Stimulated activated CD8-positive, alpha-beta memory T cell treated with anti-CD3 and anti-CD28 coated beads, Interleukin-15, amount 100 ng/mL, for 48 hours (primary cell): Measurements from ENCODE around the gene FBXL5.

ENCODE experiments used
- DNase-seq, 2 donors: peaks; one replicate each; pipeline ENCODE4 v3.0.0-alpha.2; 2020; ENCODE audit warnings: low read depth in 2 of 2

The FBXL5 gene

DNA sequence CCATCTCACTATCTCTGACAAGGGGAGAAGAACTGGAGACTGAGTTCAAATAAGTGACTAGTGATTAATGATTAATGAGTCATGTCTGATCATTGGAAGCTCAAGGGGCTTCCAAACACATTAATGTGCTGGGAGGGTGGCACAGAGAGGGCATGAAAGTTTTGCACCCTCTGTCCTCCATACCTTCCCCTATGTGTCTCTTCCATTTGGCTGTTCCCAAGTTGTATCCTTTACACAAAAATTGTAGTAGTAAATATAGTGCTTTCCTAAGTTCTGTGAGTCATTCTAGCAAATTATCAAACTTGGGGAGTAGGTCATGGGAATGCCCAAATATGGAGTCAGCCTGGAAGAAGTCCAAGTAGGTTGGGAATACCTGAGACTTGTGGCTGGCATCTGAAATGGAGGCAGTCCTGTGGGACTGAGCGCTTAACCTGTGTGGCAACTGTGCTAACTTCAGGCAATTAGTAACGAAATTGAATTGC is 22.4 kb upstream of the FBXL5 start:
- DNase-seq: no peak

DNA sequence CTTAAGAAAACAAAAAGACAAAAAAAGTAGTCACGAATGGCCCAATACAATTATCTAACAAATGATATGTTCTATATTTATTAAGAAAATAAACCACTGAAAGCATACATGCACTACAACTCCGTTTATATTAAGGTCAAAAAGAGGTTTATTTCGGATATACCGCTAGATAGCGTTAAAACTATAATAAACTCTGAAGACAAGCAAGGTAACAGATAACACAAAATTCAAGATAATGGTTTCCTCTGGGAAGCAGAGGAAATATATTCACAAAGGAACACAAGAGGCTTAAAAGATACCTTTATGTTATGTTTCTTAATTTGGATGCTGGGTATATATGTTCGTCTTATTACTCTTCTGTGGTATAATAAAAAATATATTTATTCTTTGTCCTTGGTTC is 21.7 kb upstream of the FBXL5 start:
- no peak for DNase-seq

DNA sequence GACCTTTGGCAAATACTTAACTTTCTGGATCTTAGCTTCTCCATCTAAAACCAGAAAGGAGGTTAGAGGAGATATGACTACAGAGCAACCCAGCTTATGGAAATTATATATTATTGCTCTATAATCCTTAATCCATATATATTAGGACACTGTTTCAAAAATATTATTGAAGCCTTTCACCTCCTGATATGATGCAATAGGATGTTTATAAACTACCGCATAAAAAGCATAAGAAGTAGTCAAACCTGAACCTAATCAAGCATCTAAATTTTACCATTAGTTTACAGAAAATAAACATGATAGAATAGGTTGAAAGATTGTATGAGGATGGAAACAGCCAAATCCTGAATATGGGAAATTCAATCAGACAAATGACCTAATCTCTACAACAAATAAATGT is 20.9 kb upstream of the FBXL5 start:
- DNase-seq: no peak

GRCh38 chr4:15675356-15675755 is 20.2 kb upstream of the FBXL5 start:
- DNase-seq: no peak

DNA sequence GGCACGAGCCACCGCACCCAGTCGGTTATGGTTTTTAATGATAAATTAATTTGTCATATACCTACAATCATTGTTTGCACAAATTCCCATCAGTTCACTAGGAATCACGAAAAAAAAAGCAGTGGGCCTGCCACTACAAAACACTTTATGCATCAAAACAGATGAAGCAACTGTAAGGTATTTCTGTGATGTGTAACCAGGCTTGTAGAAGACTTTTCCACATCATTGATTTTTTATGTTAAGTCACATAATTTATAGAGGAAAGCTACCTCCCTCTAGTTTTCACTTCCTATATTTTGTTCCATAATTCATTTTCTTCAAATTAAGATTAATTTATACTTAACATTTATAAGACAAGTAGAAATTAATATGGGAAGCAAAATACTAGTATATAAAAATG is 19.8 kb upstream of the FBXL5 start:
- no peak for DNase-seq

- DNase-seq: no peak
Measured at GRCh38 chr4:15674046-15674445, 18.9 kb upstream of the FBXL5 start.

- no peak for DNase-seq
Measured at GRCh38 chr4:15673337-15673736, 18.2 kb upstream of the FBXL5 start.

DNA sequence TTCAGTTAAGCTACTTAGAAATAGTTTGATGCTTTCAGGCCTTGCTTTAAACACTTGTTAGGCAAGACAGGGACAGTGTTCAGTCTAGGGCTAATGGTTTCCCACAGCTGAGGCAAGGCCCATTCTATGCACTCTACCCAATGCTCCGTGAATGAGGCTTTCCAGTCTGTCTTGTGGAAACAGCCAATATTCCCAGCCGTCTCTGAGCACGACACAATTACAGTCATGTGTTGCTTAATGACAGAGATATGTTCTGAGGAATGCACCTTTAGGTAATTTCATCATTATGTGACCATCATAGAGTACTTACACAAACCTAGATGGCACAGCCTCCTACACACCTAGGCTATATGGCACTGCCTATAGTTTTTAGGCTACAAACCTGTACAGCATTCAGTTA is 16.9 kb upstream of the FBXL5 start:
- DNase-seq: no peak

- DNase-seq: no peak
Measured at GRCh38 chr4:15670576-15670975, 15.4 kb upstream of the FBXL5 start.

- no peak for DNase-seq
Measured at GRCh38 chr4:15668566-15669435, 13.6 kb upstream of the FBXL5 start.

GRCh38 chr4:15667006-15667405 is 11.8 kb upstream of the FBXL5 start:
- no peak for DNase-seq

DNA sequence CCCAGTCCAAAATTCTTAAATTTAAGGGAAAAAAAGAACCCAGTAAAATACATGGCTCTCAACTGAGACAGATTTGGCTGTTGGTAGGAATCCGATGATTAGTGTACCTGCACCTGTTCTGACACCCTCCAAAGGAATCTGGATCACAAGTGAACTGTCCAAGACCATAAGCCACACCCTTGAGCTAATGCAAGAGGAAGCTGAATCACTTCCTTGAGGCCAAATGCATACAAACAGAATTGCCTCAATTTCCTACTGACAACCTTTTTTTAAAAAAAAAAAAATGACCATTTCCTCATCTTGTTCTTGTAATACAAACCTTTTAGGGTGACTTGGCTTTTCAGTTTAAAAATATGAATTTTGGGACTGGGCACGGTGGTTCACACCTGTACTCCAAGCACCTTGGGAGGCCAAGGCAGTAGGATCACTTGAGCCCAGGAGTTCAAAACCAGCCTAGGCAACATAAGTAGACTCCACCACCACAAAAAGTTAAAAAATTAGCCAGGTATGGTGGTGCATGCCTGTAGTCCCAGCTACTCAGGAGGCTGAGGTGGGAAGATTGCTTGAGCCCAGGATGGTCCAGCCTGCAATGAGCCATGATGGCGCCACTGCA is 10.7 kb upstream of the FBXL5 start:
- DNase-seq: no peak

DNA sequence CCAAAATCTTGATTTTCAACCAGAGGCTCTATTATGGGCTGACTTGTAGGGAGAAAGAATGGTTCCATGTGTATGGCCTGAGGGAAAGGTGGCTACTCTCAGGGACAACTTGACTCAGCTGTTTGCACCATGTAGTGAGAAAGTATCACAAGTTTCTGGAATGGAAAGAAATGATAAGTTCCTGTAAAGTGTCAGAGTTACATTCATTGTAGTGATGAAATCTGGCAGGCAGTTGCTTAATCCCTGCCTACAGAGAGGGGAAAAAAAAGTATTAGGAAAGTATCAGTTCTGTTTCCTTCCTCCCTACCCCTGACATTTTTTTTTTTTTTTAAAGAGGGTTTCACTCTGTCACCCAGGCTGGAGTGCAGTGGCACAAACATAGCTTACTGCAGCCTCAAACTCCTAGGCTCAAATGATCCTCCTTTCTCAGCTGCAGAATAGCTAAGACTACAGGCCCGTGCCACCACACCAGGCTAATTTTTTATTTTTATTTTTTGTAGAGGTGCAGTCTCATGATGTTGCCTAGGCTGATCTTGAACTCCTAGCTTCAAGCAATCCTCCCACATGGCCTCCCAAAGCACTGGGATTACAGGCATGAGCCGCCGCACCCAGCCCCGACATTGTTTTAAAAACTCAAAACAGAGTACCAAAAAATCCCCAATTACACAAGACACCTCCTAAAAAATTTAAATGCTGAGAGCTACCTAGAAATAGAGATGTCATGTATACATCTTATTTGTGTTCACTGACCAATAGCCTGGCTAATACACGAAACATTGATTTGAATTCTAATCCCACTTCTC is 4.8 kb upstream of the FBXL5 start:
- DNase-seq: no peak

DNA sequence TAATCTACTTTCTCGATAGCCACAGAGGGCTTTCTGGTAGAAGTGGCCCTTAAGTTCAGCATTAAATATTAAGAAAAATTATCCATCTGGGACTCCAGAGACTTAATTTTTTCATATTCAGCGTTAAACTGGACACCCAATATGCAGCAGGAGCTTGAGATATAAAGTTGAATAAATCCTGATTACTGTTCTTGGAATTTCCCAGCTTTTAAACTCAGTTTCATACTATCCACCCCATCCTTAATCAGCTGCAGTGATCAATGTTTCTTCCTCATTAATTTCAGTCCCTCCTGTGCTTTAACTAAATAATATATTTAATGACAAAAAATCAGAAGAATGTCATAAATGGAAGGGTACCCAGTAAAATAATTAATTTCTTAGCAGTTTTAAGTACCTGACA is 3.6 kb upstream of the FBXL5 start:
- no peak for DNase-seq

GRCh38 chr4:15658136-15658770 is 3.1 kb upstream of the FBXL5 start:
- no peak for DNase-seq

DNA sequence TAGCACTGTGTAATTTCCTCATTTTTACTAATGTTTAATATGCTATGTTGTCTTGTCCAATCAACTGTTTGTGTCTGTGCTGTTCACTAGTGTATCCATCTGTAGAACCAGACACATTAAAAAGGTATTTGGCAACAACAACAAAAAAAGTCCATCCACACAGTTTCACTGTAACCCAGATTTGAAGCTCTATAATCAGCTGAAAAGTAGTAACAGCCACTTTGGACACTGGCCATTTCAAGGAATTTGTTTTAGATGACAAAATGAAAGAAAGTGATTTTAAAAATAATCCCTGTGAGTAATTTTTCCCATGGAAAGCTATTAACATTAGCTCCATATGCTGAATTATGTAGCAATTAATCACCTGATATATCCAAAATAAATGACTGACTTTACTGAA is 2.2 kb upstream of the FBXL5 start:
- no peak for DNase-seq

DNA sequence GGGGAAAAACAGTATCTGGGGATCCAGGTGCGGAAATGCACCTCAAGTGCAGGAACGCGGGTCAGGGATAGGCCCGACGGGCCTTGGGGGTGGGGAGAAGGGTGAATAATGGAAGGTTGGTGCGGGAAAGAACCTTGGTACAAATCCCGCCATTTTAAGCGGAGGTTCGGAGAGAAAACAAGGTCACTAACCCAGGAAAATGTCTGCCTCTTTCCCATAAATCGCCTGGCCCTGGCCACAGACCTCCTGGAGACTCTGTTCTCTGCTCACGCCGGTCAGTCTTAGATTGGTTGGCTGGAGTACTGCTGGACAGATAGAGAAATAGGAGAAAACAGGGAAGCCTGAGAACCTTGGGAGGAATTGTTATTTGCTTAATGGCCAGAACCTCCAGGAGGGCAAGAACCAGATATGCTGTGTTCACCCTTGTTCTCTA is 897 bp upstream of the FBXL5 start:
- DNase-seq: no peak

DNA sequence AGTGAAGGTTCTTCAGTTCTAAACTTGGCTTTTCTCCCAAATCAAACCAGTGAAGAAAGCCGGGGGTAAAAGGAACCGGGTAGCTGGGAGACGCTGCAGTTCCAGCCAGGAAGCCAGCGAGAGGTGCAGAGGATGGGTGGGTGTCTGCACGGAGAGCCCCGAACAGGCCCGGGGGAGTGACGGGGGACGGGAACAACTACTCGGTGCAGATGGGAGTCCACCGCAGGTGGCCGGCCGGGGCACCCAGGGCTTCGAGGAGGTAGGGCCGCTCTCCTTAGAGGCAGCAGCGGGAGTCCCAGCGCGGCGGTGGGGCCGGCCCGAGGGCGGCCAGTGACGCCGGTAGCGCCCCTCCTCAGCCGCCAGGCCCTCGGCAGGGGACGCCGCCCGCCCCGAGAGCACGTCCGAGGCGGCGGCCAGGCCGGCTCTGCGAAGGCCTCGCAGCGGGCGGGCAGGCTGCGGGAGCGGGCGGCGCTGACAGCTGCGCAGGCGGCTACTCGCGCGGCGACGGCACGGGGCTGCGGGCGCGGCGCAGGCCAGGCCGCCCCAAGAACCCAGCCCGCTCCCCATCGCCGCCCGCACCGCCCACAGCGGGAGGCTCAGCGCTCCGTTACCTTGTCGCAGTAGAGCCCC is 449 bp downstream of the FBXL5 start:
- no peak for DNase-seq

GRCh38 chr4:15653864-15654592 is 1.1 kb downstream of the FBXL5 start:
- DNase-seq: no peak

DNA sequence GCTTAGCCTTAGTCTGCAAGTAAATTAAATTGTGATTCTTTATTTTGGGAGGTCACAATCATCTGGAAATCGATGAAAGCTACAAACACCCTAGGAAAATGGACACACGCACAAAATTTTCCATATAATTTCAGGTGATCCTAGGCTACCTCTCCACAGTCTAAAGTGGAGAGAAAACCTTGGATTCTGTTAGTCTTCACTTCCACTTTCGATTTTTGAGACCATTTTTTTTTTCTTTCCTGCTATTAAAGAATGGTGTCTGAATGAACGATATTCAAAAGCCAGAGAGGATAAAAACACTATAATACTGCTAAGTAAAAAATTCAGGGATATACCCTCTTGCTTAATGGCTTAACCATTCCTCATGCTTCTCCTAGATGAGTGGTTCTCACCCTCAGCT is 1.7 kb downstream of the FBXL5 start:
- no peak for DNase-seq

DNA sequence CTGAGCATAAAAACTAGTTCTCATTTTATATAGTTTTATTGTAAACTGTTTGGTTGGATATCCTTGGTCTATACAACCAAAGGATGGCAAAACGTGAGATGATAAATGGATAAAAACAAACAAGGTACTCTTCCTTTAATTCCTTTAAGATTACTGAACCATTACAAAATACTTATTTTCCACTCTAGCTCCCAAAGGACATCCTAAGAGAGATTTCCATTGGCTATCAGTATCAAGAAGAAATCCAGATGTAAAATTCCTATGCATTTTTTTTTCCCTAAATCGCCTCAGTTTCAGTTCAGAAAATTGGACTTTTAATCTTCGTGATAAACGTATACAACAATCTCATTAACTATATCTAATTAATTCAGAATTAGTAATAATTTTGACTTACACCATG is 2.3 kb downstream of the FBXL5 start:
- no peak for DNase-seq
